OCI-LY1 (cell line): Measurements from ENCODE around the gene LPGAT1.

Experiments used
- CTCF ChIP-seq: fragments of 200-600 bp; sonication (generic), shearing (Covaris generic); IDR thresholded peaks from 2 replicates; pipeline ENCODE4 v1.5.1; 2017; ENCODE audit warnings: mild to moderate bottlenecking, antibody characterized with exemption, low read length, moderate library complexity, mixed read lengths
- EZH2 ChIP-seq: fragments of 200-600 bp; sonication (generic), shearing (Covaris generic); IDR thresholded peaks from 2 replicates; pipeline ENCODE4 v1.8.0; 2017; ENCODE audit warnings: borderline replicate concordance, mixed run types, mild to moderate bottlenecking, antibody characterized with exemption, low read length, moderate library complexity, mixed read lengths

GRCh38 chr1:211833174-211833820 is 2.7 kb upstream of the LPGAT1 start:
- TF ChIP-seq CTCF (no peak), EZH2 (no peak)
